G401.6 (cell line): ENCODE measurements around the gene TBXA2R.
"Not testable (repeated sequence)": the region's sequence is repeated elsewhere in the genome, so short reads cannot be mapped to it uniquely, and the experiment has no call there.

Source experiments
- FAIRE-seq: peaks from 2 replicates; lab custom pipeline; 2012; peaks lifted over from hg19 to GRCh38; lab: Jason Lieb, UNC

The TBXA2R gene

GRCh38 chr19:3606690-3607289 is at the start of gene TBXA2R:
Gene TBXA2R (minus strand): TSS chr19:3606875. CDS start chr19:3600634, 6,241 bp downstream.
- no peak for FAIRE-seq

- FAIRE-seq = no peak
Measured at GRCh38 chr19:3656073-3656746, 49.5 kb upstream of the TBXA2R start.

- no peak for FAIRE-seq
Measured at GRCh38 chr19:3655402-3656072, 48.9 kb upstream of the TBXA2R start.

- no peak for FAIRE-seq
Measured at GRCh38 chr19:3653865-3654513, 47.3 kb upstream of the TBXA2R start.

GRCh38 chr19:3653081-3653795 is 46.6 kb upstream of the TBXA2R start:
- FAIRE-seq = no peak

- no peak for FAIRE-seq
Measured at GRCh38 chr19:3652422-3652821, 45.7 kb upstream of the TBXA2R start.

GRCh38 chr19:3651684-3652083 is 45.0 kb upstream of the TBXA2R start:
- no peak for FAIRE-seq

- no peak for FAIRE-seq
Measured at GRCh38 chr19:3649888-3650287, 43.2 kb upstream of the TBXA2R start.

GRCh38 chr19:3648037-3648905 is 41.6 kb upstream of the TBXA2R start:
- FAIRE-seq = no peak

GRCh38 chr19:3647102-3647501 is 40.4 kb upstream of the TBXA2R start:
- not testable (repeated sequence) for FAIRE-seq

GRCh38 chr19:3646336-3647092 is 39.8 kb upstream of the TBXA2R start:
- FAIRE-seq = no peak

GRCh38 chr19:3645726-3646125 is 39.1 kb upstream of the TBXA2R start:
- no peak for FAIRE-seq

GRCh38 chr19:3645067-3645396 is 38.4 kb upstream of the TBXA2R start:
- FAIRE-seq = no peak

- FAIRE-seq = no peak
Measured at GRCh38 chr19:3644351-3645066, 37.8 kb upstream of the TBXA2R start.

GRCh38 chr19:3643674-3644313 is 37.1 kb upstream of the TBXA2R start:
- FAIRE-seq = no peak

GRCh38 chr19:3642987-3643673 is 36.5 kb upstream of the TBXA2R start:
- FAIRE-seq = no peak

- FAIRE-seq = no peak
Measured at GRCh38 chr19:3642296-3642695, 35.6 kb upstream of the TBXA2R start.

GRCh38 chr19:3641515-3642269 is 35.0 kb upstream of the TBXA2R start:
- no peak for FAIRE-seq
